Suprapubic skin (tissue), 4 donors: Measurements from ENCODE around the gene RPP38.

ENCODE experiments used
- CTCF ChIP-seq, 2 donors: fragments of 200-600 bp in 1 of 2; fragments of 450-650 bp in 1 of 2; sonication (generic) in 1 of 2; IDR thresholded peaks; one replicate each; pipeline ENCODE4 v1.5.1; 2016 to 2019; ENCODE audit warnings: antibody characterized with exemption in 2 of 2, mild to moderate bottlenecking in 1 of 2, moderate library complexity in 1 of 2
- EP300 ChIP-seq: sonication (generic); formaldehyde crosslinking; IDR thresholded peaks from one replicate; pipeline ENCODE4 v1.6.1; 2017; ENCODE audit warnings: antibody characterized with exemption
- POLR2A ChIP-seq, 2 donors: fragments of 450-650 bp; IDR thresholded peaks; one replicate each; pipeline ENCODE4 v1.6.1; 2017; ENCODE audit warnings: antibody characterized with exemption in 2 of 2, mild to moderate bottlenecking in 2 of 2, moderate library complexity in 2 of 2
- POLR2AphosphoS5 ChIP-seq, 3 donors: sonication (generic); formaldehyde crosslinking; IDR thresholded peaks; one replicate each; pipeline ENCODE4 v1.6.1; 2017; ENCODE audit warnings: antibody characterized with exemption in 3 of 3

GRCh38 chr10:15150563-15150962 is 53.4 kb downstream of the RPP38 start:
- TF ChIP-seq CTCF (IDR thresholded peaks at IDR 0.05) (no peak), POLR2AphosphoS5 (IDR thresholded peaks at IDR 0.05) (no peak), POLR2A (IDR thresholded peaks at IDR 0.05) (no peak), EP300 (no peak)
